HFF-Myc (cell line): ENCODE results near the gene PHF12.

Experiments used
- DNase-seq: peaks from one replicate; pipeline ENCODE4 v3.0.0-alpha.2; 2011; ENCODE audit warnings: low read depth; ENCODE audit errors: extremely low read depth
- H3K4me3 ChIP-seq: replicated peaks from 2 replicates; pipeline ENCODE4 v1.5.1; 2011; ENCODE audit warnings: low read depth, mild to moderate bottlenecking, control low read depth, low read length
- CTCF ChIP-seq: IDR thresholded peaks from 2 replicates; pipeline ENCODE4 v1.5.1; 2012; ENCODE audit warnings: mild to moderate bottlenecking, low read depth, low read length, control low read depth; ENCODE audit errors: missing control alignments

Gene PHF12

GRCh38 chr17:28944343-28944742, 7.0 kb downstream of the PHF12 start:
- TF ChIP-seq CTCF = no peak
- DNase-seq = no peak
- no peak overlapping the region for H3K4me3 ChIP-seq

GRCh38 chr17:28942925-28943324, 8.4 kb downstream of the PHF12 start:
- DNase-seq = no peak
- TF ChIP-seq CTCF = no peak
- no peak overlapping the region for H3K4me3 ChIP-seq

GRCh38 chr17:28941251-28941650, 10.1 kb downstream of the PHF12 start:
- no peak for TF ChIP-seq CTCF
- no peak overlapping the region for H3K4me3 ChIP-seq
- DNase-seq = no peak

- no peak for TF ChIP-seq CTCF
- H3K4me3 ChIP-seq = no peak overlapping the region
- DNase-seq = no peak
Observed at GRCh38 chr17:28940675-28941074, 10.6 kb downstream of the PHF12 start.

- H3K4me3 ChIP-seq = no peak overlapping the region
- no peak for TF ChIP-seq CTCF
Observed at GRCh38 chr17:28940142-28940541, 11.2 kb downstream of the PHF12 start.

GRCh38 chr17:28938552-28938951, 12.8 kb downstream of the PHF12 start:
- no peak for DNase-seq
- no peak for TF ChIP-seq CTCF
- H3K4me3 ChIP-seq = no peak overlapping the region

More at GRCh38 chr17:28940142-28940541, 11.2 kb downstream of the PHF12 start:
- DNase-seq = no peak

GRCh38 chr17:28937044-28937729, 14.1 kb downstream of the PHF12 start:
- H3K4me3 ChIP-seq = no peak overlapping the region
- no peak for TF ChIP-seq CTCF
- no peak for DNase-seq
